Uterus (tissue), 2 donors: ENCODE results near the gene UPK1A.

Experiments used
- POLR2A ChIP-seq, 2 donors: fragments of 450-650 bp; IDR thresholded peaks; one replicate each; pipeline ENCODE4 v1.6.1; 2016; ENCODE audit warnings: antibody characterized with exemption in 2 of 2, mild to moderate bottlenecking in 1 of 2, moderate library complexity in 1 of 2
- TF ChIP-seq, protein P1 (sequence below), 4 experiments: fragments of 200-600 bp in 2 of 4; fragments of 450-650 bp in 2 of 4; sonication (generic) in 2 of 4; IDR thresholded peaks; one replicate each; pipeline ENCODE4 v1.5.1; 2016 to 2019; ENCODE audit warnings: antibody characterized with exemption in 4 of 4, mild to moderate bottlenecking in 2 of 4, moderate library complexity in 1 of 4

DNA sequence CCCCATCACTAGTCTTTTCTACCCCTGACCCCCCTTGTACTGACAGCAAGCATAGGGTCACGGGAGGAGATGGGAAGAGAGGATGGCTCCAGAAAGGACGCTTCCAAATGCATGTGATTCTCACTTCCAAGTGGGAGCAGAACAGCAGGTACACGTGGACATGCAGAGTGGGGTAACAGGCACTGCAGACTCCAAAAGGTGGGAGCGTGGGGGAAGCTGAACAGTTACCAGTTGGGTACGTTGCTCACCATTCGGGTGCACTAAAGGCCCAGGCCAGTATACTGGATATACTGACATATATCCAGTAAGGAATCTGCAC is 27.0 kb upstream of the UPK1A start:
- TF ChIP-seq, protein P1, sequence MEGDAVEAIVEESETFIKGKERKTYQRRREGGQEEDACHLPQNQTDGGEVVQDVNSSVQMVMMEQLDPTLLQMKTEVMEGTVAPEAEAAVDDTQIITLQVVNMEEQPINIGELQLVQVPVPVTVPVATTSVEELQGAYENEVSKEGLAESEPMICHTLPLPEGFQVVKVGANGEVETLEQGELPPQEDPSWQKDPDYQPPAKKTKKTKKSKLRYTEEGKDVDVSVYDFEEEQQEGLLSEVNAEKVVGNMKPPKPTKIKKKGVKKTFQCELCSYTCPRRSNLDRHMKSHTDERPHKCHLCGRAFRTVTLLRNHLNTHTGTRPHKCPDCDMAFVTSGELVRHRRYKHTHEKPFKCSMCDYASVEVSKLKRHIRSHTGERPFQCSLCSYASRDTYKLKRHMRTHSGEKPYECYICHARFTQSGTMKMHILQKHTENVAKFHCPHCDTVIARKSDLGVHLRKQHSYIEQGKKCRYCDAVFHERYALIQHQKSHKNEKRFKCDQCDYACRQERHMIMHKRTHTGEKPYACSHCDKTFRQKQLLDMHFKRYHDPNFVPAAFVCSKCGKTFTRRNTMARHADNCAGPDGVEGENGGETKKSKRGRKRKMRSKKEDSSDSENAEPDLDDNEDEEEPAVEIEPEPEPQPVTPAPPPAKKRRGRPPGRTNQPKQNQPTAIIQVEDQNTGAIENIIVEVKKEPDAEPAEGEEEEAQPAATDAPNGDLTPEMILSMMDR (IDR thresholded peaks at IDR 0.05): no peak
- TF ChIP-seq POLR2A (IDR thresholded peaks at IDR 0.05): no peak
